T follicular helper cell (primary cell): ENCODE measurements around the gene FGF19.

Experiments used
- DNase-seq: peaks from one replicate; pipeline ENCODE4 v3.0.0-alpha.2; 2020; ENCODE audit warnings: low read depth

Gene FGF19

GRCh38 chr11:69655479-69656428 lies 48.1 kb downstream of the FGF19 start:
- DNase-seq, result no peak

DNA sequence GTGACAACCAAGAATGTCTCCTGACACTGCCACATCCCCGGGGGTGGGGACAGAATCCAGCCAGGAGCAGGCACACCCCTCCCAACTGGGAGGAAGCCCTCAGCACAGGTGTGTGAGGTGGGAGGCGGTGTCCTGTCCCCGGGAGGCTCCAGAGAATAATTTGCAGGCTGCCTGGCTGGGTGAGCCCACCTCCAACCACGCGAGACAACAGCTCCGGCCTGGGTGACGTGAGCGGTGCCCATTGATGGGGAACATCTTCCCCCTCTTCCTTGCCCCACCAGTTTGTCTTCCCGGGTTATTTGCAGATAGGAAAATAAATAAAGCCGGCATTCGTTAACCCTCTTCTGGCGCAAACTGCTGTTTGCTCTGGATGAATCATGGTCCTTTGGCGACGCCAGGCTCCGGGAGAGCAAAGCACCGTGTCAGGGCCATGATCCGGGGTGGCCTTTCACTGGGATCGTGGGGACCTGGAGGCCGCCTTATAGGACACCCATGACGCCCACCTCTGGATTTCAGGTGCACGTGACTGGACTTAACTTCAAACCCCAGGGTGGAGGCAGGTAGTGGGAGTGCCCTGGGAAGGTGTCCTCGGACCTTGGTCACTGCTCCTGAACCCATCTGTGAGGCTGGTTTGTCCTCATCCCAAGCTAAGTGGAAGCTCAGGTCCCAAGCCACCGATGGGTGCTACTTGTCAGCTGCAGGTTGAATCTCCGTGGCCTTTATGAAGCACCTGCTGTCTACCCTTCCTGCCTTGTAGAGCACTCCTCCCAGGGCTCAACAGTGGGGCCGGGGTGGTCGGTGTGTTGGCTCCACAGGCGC lies 49.0 kb downstream of the FGF19 start:
- DNase-seq, result no peak

DNA sequence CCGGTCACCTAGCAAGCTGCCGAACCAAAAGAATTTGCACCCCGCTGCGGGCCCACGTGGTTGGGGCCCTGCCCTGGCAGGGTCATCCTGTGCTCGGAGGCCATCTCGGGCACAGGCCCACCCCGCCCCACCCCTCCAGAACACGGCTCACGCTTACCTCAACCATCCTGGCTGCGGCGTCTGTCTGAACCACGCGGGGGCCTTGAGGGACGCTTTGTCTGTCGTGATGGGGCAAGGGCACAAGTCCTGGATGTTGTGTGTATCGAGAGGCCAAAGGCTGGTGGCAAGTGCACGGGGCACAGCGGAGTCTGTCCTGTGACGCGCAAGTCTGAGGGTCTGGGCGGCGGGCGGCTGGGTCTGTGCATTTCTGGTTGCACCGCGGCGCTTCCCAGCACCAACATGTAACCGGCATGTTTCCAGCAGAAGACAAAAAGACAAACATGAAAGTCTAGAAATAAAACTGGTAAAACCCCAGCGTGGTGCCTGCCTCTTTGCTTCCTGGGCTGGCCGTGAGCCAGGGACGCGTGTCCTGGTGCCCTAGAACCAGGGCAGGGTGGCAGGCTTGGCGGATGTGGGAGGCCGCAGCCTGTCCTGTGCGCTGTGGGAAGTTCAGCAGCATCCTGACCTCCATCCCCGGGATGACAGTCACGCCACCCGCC lies 49.7 kb downstream of the FGF19 start:
- DNase-seq, result no peak

GRCh38 chr11:69653406-69653960 lies 50.3 kb downstream of the FGF19 start:
- DNase-seq, result no peak

- DNase-seq, result no peak
Measured at GRCh38 chr11:69652999-69653398, 50.8 kb downstream of the FGF19 start.

DNA sequence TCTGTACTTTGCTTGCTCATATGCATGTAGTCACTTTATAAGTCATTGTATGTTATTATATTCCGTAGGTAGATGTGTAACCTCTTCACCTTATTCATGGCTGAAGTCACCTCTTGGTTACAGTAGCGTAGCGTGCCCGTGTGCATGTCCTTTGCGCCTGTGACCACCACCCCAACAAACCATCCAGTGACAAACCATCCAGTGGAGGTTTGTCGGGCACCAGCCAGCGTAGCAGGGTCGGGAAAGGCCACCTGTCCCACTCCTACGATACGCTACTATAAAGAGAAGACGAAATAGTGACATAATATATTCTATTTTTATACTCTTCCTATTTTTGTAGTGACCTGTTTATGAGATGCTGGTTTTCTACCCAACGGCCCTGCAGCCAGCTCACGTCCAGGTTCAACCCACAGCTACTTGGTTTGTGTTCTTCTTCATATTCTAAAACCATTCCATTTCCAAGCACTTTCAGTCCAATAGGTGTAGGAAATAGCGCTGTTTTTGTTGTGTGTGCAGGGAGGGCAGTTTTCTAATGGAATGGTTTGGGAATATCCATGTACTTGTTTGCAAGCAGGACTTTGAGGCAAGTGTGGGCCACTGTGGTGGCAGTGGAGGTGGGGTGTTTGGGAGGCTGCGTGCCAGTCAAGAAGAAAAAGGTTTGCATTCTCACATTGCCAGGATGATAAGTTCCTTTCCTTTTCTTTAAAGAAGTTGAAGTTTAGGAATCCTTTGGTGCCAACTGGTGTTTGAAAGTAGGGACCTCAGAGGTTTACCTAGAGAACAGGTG lies 51.8 kb downstream of the FGF19 start:
- DNase-seq, result no peak

DNA sequence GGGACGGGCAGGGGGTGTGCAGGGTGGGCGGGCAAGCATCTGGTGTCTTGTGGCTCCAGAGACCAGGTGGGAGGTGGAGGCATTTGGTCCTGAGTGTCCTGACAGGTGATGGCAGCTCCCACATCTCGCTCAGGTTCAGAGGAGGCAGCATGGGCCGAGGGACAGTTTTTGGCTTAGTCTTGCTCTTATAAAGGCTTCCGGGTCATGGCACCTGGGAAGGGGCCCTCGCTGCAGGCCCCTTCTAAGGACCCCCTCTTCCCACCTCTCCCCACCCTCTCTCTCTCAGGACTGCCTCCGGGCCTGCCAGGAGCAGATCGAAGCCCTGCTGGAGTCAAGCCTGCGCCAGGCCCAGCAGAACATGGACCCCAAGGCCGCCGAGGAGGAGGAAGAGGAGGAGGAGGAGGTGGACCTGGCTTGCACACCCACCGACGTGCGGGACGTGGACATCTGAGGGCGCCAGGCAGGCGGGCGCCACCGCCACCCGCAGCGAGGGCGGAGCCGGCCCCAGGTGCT lies 52.9 kb downstream of the FGF19 start:
- DNase-seq, result no peak

- no peak for DNase-seq
Measured at GRCh38 chr11:69650081-69650831, 53.6 kb downstream of the FGF19 start.

DNA sequence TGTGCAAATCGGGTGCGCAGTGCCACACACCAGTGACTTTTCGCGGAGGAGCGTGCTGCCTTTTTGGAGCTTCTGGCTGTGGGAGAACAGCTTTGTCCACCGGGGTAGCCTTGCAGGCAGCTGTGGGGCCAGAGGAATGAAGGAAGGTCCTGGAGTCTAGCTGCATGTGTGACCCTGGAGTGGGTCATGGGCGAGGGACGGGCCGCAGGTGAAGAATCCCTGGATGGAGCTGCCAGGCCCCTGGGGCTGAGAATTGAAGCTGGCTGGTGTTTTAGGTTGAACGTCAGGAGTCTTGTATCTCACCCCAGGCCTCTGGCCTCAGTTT lies 54.3 kb downstream of the FGF19 start:
- no peak for DNase-seq

DNA sequence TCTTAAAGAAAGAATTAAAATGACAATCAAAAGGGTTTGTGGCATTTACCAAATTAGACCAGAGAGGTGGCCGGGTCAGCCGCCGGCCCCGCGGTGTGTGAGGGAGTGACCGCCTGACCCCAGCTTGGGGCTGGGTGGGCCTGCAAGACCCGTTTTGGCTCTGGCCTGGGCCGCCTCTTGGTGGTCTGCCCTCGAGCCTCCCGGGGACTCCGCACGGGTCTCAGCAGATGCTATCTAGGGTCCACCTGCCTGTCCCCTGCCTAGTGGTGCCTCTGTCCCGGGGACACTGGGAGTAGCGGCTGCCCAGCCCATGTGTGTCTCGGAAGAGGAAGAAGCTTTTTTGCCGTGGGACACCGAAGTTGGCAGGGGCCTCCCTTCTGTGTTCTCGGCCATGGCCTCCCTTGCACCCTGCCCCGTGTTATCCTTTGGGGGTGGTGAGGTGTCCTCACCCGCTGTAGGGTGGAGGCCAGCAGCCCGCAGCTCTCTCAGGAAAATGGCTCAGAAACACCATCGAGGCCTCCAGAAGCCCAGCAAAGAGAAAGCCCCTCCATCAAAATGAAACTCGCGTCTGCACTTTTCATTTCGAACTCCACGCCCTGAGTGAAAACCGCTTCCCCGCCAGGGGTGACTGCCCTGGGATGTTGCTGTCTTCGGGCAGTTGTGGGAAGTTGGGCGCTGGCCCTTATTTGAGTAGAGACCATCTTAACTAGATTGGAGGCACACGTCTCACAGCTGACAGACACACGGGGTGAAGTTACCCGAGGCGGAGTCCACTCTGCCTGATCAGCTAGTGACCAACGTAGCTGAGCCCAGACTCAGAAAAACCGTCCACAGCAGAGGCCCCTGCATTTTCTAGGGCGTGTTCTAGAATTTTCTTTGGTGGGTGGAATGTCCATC lies 54.9 kb downstream of the FGF19 start:
- no peak for DNase-seq
